PC-9 (cell line): ENCODE measurements around the gene STK40. TPM values are rescaled to one million over a fixed set of nuclear protein-coding genes. Genes with fewer than 3 reads are reported as not detected.

ENCODE experiments used
- BruUV-seq: library from RNA; stranded (reverse); fragments of 400-500 nt; replicated peaks from 2 replicates; lab custom pipeline; 2021; lab: Mats Ljungman, UMichigan
- CTCF ChIA-PET: fragments of 300-600 bp; sonication (Branson Sonifier 250); formaldehyde crosslinking; loops from one replicate; lab custom pipeline; 2022; ENCODE audit warnings: antibody characterized with exemption; lab: Charles Lee
- POLR2A ChIA-PET: fragments of 300-600 bp; sonication (Branson Sonifier 250); formaldehyde crosslinking; loops from one replicate; lab custom pipeline; 2022; ENCODE audit warnings: antibody characterized with exemption; ENCODE audit not compliant: unreplicated experiment; lab: Charles Lee
- DNase-seq, 2 experiments: peaks; one replicate each; pipeline versions ENCODE4 v3.0.0 to v3.0.0-alpha.2; 2015 to 2022; ENCODE audit warnings: mixed read lengths in 1 of 2
- H2AFZ ChIP-seq: fragments of 200-600 bp; sonication (generic); 2 replicates; pipeline ENCODE4 v1.8.1; 2017; ENCODE audit warnings: antibody characterized with exemption
- H3F3A ChIP-seq: fragments of 200-600 bp; sonication (generic); 2 replicates; pipeline ENCODE4 v1.8.1; 2017; ENCODE audit warnings: antibody characterized with exemption, mild to moderate bottlenecking, low read depth; ENCODE audit not compliant: insufficient read depth
- H3K27ac ChIP-seq: fragments of 200-600 bp; sonication (generic); 2 replicates; pipeline ENCODE4 v1.6.1; 2016; ENCODE audit warnings: mixed run types
- H3K27me3 ChIP-seq: fragments of 200-600 bp; sonication (generic); 2 replicates; pipeline ENCODE4 v1.6.1; 2016; ENCODE audit warnings: low read depth, mixed run types; ENCODE audit not compliant: insufficient read depth
- H3K36me3 ChIP-seq: fragments of 200-600 bp; sonication (generic); 2 replicates; pipeline ENCODE4 v1.6.1; 2016; ENCODE audit warnings: low read depth, mixed run types
- H3K4me1 ChIP-seq: fragments of 200-600 bp; sonication (generic); replicated peaks from 2 replicates; pipeline ENCODE4 v1.6.1; 2016; ENCODE audit warnings: mixed run types; ENCODE audit not compliant: insufficient read depth
- H3K4me2 ChIP-seq: fragments of 200-600 bp; sonication (generic); 2 replicates; pipeline ENCODE4 v1.6.1; 2017; ENCODE audit warnings: mixed run types
- H3K4me3 ChIP-seq: fragments of 200-600 bp; sonication (generic); 2 replicates; pipeline ENCODE4 v1.6.1; 2016; ENCODE audit warnings: mixed run types
- H3K79me2 ChIP-seq: fragments of 200-600 bp; sonication (generic); 2 replicates; pipeline ENCODE4 v1.6.1; 2017; ENCODE audit warnings: low read depth, mixed run types
- H3K9me2 ChIP-seq: fragments of 200-600 bp; sonication (generic); 2 replicates; pipeline ENCODE4 v1.8.1; 2017; ENCODE audit warnings: mild to moderate bottlenecking; ENCODE audit not compliant: insufficient read depth
- H3K9me3 ChIP-seq: fragments of 200-600 bp; sonication (generic); 2 replicates; pipeline ENCODE4 v1.8.1; 2016; ENCODE audit warnings: low read depth; ENCODE audit not compliant: insufficient read depth
- H4K20me1 ChIP-seq: fragments of 200-600 bp; sonication (generic); 2 replicates; pipeline ENCODE4 v1.8.1; 2017; ENCODE audit not compliant: insufficient read depth
- EZH2 ChIP-seq: fragments of 200-600 bp; sonication (generic); IDR thresholded peaks from 2 replicates; pipeline ENCODE4 v1.8.0; 2017; ENCODE audit warnings: antibody characterized with exemption, low read depth
- intact Hi-C: fragments of 100-400 bp; cut with micrococcal nuclease; formaldehyde crosslinking; loops from one replicate; pipeline ENCODE4 v1.10.0; 2022; ENCODE audit not compliant: unreplicated experiment
- total RNA-seq: library from RNA; stranded (reverse); gene quantifications from 2 replicates; pipeline ENCODE4 v1.2.3, GENCODE V29; 2021
- TF ChIP-seq, protein P1 (sequence below): fragments of 200-600 bp; sonication (generic); conservative IDR thresholded peaks from 2 replicates; pipeline ENCODE4 v1.6.1; 2017; ENCODE audit warnings: mixed run types, antibody characterized with exemption, mild to moderate bottlenecking, moderate library complexity

The STK40 gene
- total RNA-seq, 1 experiment from 2014 or later, result 59.2 TPM

DNA sequence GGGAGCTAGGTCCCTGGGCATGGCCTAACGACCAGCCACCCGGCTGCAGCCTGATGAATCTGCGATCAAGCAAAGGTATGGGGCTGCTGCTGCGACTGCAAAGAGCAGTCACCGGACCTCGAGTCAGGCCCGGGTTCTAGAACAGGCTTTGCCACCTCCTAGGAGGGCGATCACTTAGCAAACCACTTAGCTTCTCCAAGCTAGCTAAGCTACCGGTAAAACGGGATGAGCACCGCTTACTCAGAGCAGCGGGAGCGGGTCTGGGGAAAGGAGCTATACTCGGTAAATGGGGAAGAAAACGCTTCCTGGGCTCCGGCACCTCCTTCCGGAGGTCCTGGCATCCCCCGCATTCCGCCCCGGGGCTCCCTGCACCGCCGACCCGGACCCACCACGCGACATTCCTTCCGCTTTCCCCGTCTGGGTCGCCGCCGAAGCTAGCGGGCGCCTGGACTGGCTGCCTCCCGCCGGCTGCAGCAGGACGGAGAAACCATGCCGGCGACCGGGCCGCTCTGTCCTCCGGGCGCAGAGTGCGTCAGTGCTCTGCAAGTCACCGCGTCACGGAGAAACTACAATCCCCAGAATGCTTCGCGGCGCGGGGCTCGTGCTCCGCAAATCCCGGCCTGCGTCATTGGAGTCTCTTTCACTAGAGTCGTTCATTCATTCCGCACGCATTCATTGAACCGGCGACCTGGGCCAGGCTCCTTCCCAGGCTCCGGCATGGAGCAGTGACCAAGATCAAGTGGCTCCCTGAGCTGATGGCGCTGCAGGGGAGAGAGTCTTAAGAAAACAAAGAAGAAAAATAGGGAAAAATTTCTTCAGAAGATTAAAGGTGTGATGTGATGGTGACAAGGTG is 11.9 kb upstream of the STK40 start, which contains the start of gene LSM10:
TSS of gene LSM10 (minus strand) at position 531 of the 853 bp plus-strand sequence. CDS start 3,779 bp downstream, outside the sequence.
- no peak for TF ChIP-seq EZH2
- TF ChIP-seq, protein P1, sequence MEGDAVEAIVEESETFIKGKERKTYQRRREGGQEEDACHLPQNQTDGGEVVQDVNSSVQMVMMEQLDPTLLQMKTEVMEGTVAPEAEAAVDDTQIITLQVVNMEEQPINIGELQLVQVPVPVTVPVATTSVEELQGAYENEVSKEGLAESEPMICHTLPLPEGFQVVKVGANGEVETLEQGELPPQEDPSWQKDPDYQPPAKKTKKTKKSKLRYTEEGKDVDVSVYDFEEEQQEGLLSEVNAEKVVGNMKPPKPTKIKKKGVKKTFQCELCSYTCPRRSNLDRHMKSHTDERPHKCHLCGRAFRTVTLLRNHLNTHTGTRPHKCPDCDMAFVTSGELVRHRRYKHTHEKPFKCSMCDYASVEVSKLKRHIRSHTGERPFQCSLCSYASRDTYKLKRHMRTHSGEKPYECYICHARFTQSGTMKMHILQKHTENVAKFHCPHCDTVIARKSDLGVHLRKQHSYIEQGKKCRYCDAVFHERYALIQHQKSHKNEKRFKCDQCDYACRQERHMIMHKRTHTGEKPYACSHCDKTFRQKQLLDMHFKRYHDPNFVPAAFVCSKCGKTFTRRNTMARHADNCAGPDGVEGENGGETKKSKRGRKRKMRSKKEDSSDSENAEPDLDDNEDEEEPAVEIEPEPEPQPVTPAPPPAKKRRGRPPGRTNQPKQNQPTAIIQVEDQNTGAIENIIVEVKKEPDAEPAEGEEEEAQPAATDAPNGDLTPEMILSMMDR, result no peak
- ChIA-PET CTCF (interaction anchor here (0.7 to 1.2 kb wide), 4 partner anchors 10 to 45 kb away, joined by 3 to 14 read pairs (median 5); partner anchors contain the start of gene STK40), POLR2A (interaction anchor here (0.6 to 1.6 kb wide), 3 partner anchors 11 to 88 kb away, joined by 3 to 13 read pairs (median 9); no protein-coding TSS in a partner anchor)
- Histone ChIP-seq H3K27ac (peak within 1 kb of the TSS; percentile 28; the same call in 1 of the 2 replicates), H4K20me1 (no peaks in the 10 kb centered on the region), H3F3A (peaks cover 19% of the 10 kb centered on the region; the same call in 1 of the 2 replicates), H3K9me3 (no peaks in the 10 kb centered on the region), H3K4me2 (peak within 1 kb of the TSS; percentile 87), H3K9me2 (no peaks in the 10 kb centered on the region), H2AFZ (peak within 1 kb of the TSS; percentile 98), H3K27me3 (no peaks in the 10 kb centered on the region), H3K36me3 (peaks cover 10% of the 10 kb centered on the region; the same call in 1 of the 2 replicates), H3K79me2 (peaks cover 14% of the 10 kb centered on the region), H3K4me3 (peak within 1 kb of the TSS; percentile 85), H3K4me1 (peaks cover 10% of the 10 kb centered on the region)
- TSS peak; percentile 51 for BruUV-seq
- intact Hi-C loops, result loop anchor here (1.0 to 2.0 kb wide), 2 partner anchors 11 to 55 kb away; no protein-coding TSS in a partner anchor
- peak; percentile 87 to 92 for DNase-seq

DNA sequence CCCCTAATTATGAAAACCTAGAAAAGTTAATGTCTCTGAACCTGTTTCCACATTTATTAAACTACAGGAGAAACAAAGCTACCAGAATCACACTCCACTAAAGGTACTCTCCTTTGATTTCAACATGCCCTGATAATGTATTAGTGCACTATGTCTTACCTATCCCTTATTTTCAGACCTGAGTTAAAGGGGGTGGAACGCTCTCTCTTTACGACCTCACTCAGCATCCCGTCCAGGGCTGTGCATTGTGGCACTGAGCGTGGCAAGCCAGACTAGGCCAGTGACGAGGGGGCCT is 11.3 kb upstream of the STK40 start:
- peaks cover 11% of the 10 kb centered on the region; the same call in 1 of the 2 replicates for H3K36me3 ChIP-seq
- H4K20me1 ChIP-seq, result no peaks in the 10 kb centered on the region
- H3K9me2 ChIP-seq, result no peaks in the 10 kb centered on the region
- H3K27ac ChIP-seq, result peak overlapping the region; percentile 28; the same call in 1 of the 2 replicates
- peaks cover 10% of the 10 kb centered on the region for H3K4me1 ChIP-seq
- no peak for DNase-seq
- no peaks in the 10 kb centered on the region for H3K27me3 ChIP-seq
- TF ChIP-seq, protein P1, result no peak
- TF ChIP-seq EZH2, result no peak
- H3K4me2 ChIP-seq, result peak overlapping the region; percentile 87
- H3K4me3 ChIP-seq, result peak overlapping the region; percentile 85
- peaks cover 14% of the 10 kb centered on the region for H3K79me2 ChIP-seq
- ChIA-PET CTCF (interaction anchor here (0.8 to 1.2 kb wide), 2 partner anchors 12 to 45 kb away, joined by 4 to 6 read pairs; partner anchors contain the start of gene STK40), POLR2A (interaction anchor here (1.6 kb wide), 1 partner anchor 11 kb away, joined by 13 read pairs; no protein-coding TSS in a partner anchor)
- no TSS peak for BruUV-seq
- peak overlapping the region; percentile 98 for H2AFZ ChIP-seq
- intact Hi-C loops, result loop anchor here (1.0 to 2.0 kb wide), 2 partner anchors 11 to 54 kb away; no protein-coding TSS in a partner anchor
- H3K9me3 ChIP-seq, result no peaks in the 10 kb centered on the region
- H3F3A ChIP-seq, result peaks cover 19% of the 10 kb centered on the region; the same call in 1 of the 2 replicates

DNA sequence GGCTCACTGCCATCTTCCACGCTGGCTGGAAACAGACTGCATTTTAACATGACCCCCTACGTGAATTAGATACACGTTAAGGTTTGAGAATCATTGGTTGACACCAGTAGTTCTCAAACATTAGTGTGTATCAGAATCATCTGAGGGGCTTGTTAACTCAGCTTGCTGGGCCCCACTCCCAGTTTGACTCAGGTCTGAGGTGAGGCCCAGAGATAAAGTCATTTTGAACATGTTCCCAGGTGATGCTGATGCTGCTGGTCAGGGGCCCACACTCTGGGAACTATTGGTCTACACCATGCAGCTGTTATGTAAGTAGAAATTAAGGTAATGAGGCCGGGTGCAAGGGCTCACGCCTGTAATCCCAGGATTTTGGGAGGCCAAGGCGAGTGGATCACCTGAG is 10.6 kb upstream of the STK40 start:
- peaks cover 10% of the 10 kb centered on the region for H3K4me1 ChIP-seq
- no peaks in the 10 kb centered on the region for H4K20me1 ChIP-seq
- intact Hi-C loops, result loop anchor here (2.0 kb wide), 1 partner anchor 54 kb away; no protein-coding TSS in a partner anchor
- no peaks in the 10 kb centered on the region for H3K9me3 ChIP-seq
- ChIA-PET POLR2A (interaction anchor here (1.6 kb wide), 1 partner anchor 10 kb away, joined by 13 read pairs; no protein-coding TSS in a partner anchor), CTCF (no interaction called here)
- H2AFZ ChIP-seq, result no peak overlapping the region
- H3K9me2 ChIP-seq, result no peaks in the 10 kb centered on the region
- peaks cover 14% of the 10 kb centered on the region for H3K79me2 ChIP-seq
- peak overlapping the region; percentile 85; the same call in 1 of the 2 replicates for H3K4me3 ChIP-seq
- peaks cover 11% of the 10 kb centered on the region; the same call in 1 of the 2 replicates for H3K36me3 ChIP-seq
- H3K27me3 ChIP-seq, result no peaks in the 10 kb centered on the region
- H3K27ac ChIP-seq, result no peak overlapping the region
- no TSS peak for BruUV-seq
- no peak for TF ChIP-seq EZH2
- TF ChIP-seq, protein P1, result no peak
- peak overlapping the region; percentile 87 for H3K4me2 ChIP-seq
- H3F3A ChIP-seq, result peaks cover 19% of the 10 kb centered on the region; the same call in 1 of the 2 replicates
- no peak for DNase-seq
